Peyer's patch (tissue), 4 donors: ENCODE measurements around the gene MSI2.

Experiments used
- POLR2A ChIP-seq, 2 donors: fragments of 450-650 bp; IDR thresholded peaks; one replicate each; pipeline ENCODE4 v1.5.1; 2017; ENCODE audit warnings: antibody characterized with exemption in 2 of 2, mild to moderate bottlenecking in 2 of 2, moderate library complexity in 2 of 2
- TF ChIP-seq, protein P1 (sequence below), 6 experiments: fragments of 450-650 bp in 4 of 6; fragments of 200-600 bp in 2 of 6; sonication (generic) in 1 of 6; IDR thresholded peaks; one replicate each; pipeline ENCODE4 v1.5.1; 2017 to 2019; ENCODE audit warnings: antibody characterized with exemption in 6 of 6, mild to moderate bottlenecking in 3 of 6, moderate library complexity in 1 of 6

DNA sequence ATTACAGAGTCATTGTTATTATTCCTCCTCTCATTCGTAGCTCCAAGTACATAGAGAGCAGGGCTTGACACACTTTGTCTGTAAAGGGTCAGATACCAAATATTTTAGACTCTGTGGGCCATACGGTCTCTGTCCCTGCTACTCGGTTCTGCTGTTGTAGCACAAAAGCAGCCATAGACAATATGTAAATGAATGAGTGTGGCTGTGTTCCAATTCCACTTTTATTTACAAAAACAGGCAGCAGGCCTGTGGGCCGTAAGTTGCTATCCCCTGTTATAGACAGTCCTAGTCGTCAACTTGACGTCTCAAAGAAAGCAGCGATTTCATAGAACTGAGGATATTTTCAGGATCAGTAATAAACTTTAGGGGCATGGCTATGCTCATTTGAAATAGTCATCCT lies 161.6 kb downstream of the MSI2 start:
- TF ChIP-seq, protein P1, sequence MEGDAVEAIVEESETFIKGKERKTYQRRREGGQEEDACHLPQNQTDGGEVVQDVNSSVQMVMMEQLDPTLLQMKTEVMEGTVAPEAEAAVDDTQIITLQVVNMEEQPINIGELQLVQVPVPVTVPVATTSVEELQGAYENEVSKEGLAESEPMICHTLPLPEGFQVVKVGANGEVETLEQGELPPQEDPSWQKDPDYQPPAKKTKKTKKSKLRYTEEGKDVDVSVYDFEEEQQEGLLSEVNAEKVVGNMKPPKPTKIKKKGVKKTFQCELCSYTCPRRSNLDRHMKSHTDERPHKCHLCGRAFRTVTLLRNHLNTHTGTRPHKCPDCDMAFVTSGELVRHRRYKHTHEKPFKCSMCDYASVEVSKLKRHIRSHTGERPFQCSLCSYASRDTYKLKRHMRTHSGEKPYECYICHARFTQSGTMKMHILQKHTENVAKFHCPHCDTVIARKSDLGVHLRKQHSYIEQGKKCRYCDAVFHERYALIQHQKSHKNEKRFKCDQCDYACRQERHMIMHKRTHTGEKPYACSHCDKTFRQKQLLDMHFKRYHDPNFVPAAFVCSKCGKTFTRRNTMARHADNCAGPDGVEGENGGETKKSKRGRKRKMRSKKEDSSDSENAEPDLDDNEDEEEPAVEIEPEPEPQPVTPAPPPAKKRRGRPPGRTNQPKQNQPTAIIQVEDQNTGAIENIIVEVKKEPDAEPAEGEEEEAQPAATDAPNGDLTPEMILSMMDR (IDR thresholded peaks at IDR 0.05): no peak
- TF ChIP-seq POLR2A (IDR thresholded peaks at IDR 0.05): no peak
